DND-41 (cell line): ENCODE results near the gene RPL29.
A peak's percentile ranks its signal among the peaks of the same experiment; 100 is the strongest.
"Not testable (repeated sequence)": the region's sequence is repeated elsewhere in the genome, so short reads cannot be mapped to it uniquely, and the experiment has no call there.

Experiments used
- ATAC-seq: fragments of 200-7000 bp; cut with Tn5 transposase; 3 replicates; pipeline ENCODE4 v1.9.1; 2021; ENCODE audit warnings: low read depth; ENCODE audit not compliant: insufficient read depth
- DNase-seq: peaks from one replicate; pipeline ENCODE4 v3.0.0-alpha.2; 2020
- H2AFZ ChIP-seq: 2 replicates; pipeline ENCODE4 v1.6.0; 2012; ENCODE audit warnings: low read depth, low read length
- H3K27ac ChIP-seq: 2 replicates; pipeline ENCODE4 v1.5.1; 2012; ENCODE audit warnings: low read length, inconsistent platforms
- H3K27me3 ChIP-seq: fragments of 200-600 bp; sonication (generic); 2 replicates; pipeline ENCODE4 v1.6.0; 2012; ENCODE audit warnings: low read length, mild to moderate bottlenecking, inconsistent platforms; ENCODE audit not compliant: insufficient read depth, poor library complexity
- H3K36me3 ChIP-seq: 2 replicates; pipeline ENCODE4 v1.5.1; 2012; ENCODE audit warnings: low read length, inconsistent platforms; ENCODE audit not compliant: insufficient read depth
- H3K4me1 ChIP-seq: 2 replicates; pipeline ENCODE4 v1.5.1; 2012; ENCODE audit warnings: mild to moderate bottlenecking, low read length; ENCODE audit not compliant: insufficient read depth
- H3K4me2 ChIP-seq: 2 replicates; pipeline ENCODE4 v1.6.0; 2012; ENCODE audit warnings: mild to moderate bottlenecking, moderate library complexity, low read length, inconsistent platforms; ENCODE audit not compliant: insufficient read depth
- H3K4me3 ChIP-seq, 2 experiments: fragments of 200-600 bp in 1 of 2; shearing (Covaris generic) in 1 of 2; 2 replicates each; pipeline ENCODE4 v1.5.1; 2012 to 2016; ENCODE audit warnings: inconsistent platforms in 2 of 2, low read length in 2 of 2, mild to moderate bottlenecking in 2 of 2, low read depth in 1 of 2, moderate library complexity in 1 of 2
- H3K79me2 ChIP-seq: 2 replicates; pipeline ENCODE4 v1.6.0; 2012; ENCODE audit warnings: low read length, inconsistent platforms; ENCODE audit not compliant: insufficient read depth
- H3K9ac ChIP-seq: 2 replicates; pipeline ENCODE4 v1.6.0; 2012; ENCODE audit warnings: low read depth, mild to moderate bottlenecking, inconsistent platforms, low read length, moderate library complexity
- H3K9me3 ChIP-seq: 2 replicates; pipeline ENCODE4 v1.5.1; 2012; ENCODE audit warnings: low read length, moderate library complexity, mild to moderate bottlenecking, inconsistent platforms; ENCODE audit not compliant: insufficient read depth, severe bottlenecking
- H4K20me1 ChIP-seq: 2 replicates; pipeline ENCODE4 v1.6.0; 2012; ENCODE audit warnings: low read length; ENCODE audit not compliant: insufficient read depth
- CTCF ChIP-seq: IDR thresholded peaks from 2 replicates; pipeline ENCODE4 v1.5.1; 2012; ENCODE audit warnings: borderline replicate concordance, low read length, moderate library complexity, mild to moderate bottlenecking; ENCODE audit not compliant: poor library complexity, severe bottlenecking; ENCODE audit errors: extremely low read depth
- EZH2 ChIP-seq: IDR thresholded peaks from 3 replicates; pipeline ENCODE4 v1.6.1; 2012; ENCODE audit warnings: borderline replicate concordance, low read depth, mild to moderate bottlenecking, moderate library complexity, low read length, inconsistent platforms; ENCODE audit not compliant: severe bottlenecking

The RPL29 gene

GRCh38 chr3:51997935-51998596 is 2.4 kb upstream of the RPL29 start:
- Histone ChIP-seq H3K4me3 (no peak overlapping the region), H3K27me3 (no peaks in the 10 kb centered on the region), H3K4me1 (peaks cover 31% of the 10 kb centered on the region), H3K36me3 (peaks cover 24% of the 10 kb centered on the region), H3K79me2 (peaks cover 24% of the 10 kb centered on the region), H3K9ac (no peak overlapping the region), H3K27ac (no peak overlapping the region), H3K9me3 (no peaks in the 10 kb centered on the region), H4K20me1 (peaks cover 14% of the 10 kb centered on the region), H3K4me2 (no peak overlapping the region), H2AFZ (no peak overlapping the region)
- DNase-seq (no peak), ATAC-seq (no peak)
- TF ChIP-seq CTCF = no peak
- no peak for TF ChIP-seq EZH2

GRCh38 chr3:51997172-51997571 is 1.5 kb upstream of the RPL29 start:
- no peak overlapping the region for H3K27ac ChIP-seq
- DNase-seq (no peak), ATAC-seq (no peak)
- H3K79me2 ChIP-seq = peaks cover 31% of the 10 kb centered on the region
- no peak overlapping the region for H3K9ac ChIP-seq
- H3K27me3 ChIP-seq = no peaks in the 10 kb centered on the region
- H2AFZ ChIP-seq = no peak overlapping the region
- no peak overlapping the region for H3K4me3 ChIP-seq
- H3K4me1 ChIP-seq = peaks cover 37% of the 10 kb centered on the region
- H3K9me3 ChIP-seq = no peaks in the 10 kb centered on the region
- TF ChIP-seq EZH2 (no peak), CTCF (no peak)
- peaks cover 33% of the 10 kb centered on the region for H3K36me3 ChIP-seq
- no peak overlapping the region for H3K4me2 ChIP-seq
- peaks cover 22% of the 10 kb centered on the region for H4K20me1 ChIP-seq

- peaks cover 29% of the 10 kb centered on the region for H4K20me1 ChIP-seq
- DNase-seq = no peak
These were observed 1.2 kb downstream of the RPL29 start for GRCh38 chr3:51994530-51994929.

GRCh38 chr3:51993657-51994056 is 2.0 kb downstream of the RPL29 start:
- peak overlapping the region; percentile 86; the same call in 1 of the 2 replicates for H3K9ac ChIP-seq
- not testable (repeated sequence) for H2AFZ ChIP-seq, ATAC-seq, H3K27ac ChIP-seq, H3K27me3 ChIP-seq, DNase-seq, H3K9me3 ChIP-seq
- peaks cover 28% of the 10 kb centered on the region for H3K4me1 ChIP-seq
- peaks cover 40% of the 10 kb centered on the region for H3K36me3 ChIP-seq
- peaks cover 37% of the 10 kb centered on the region for H4K20me1 ChIP-seq
- peak overlapping the region in 1 of 2 experiments; percentile 73; a peak in 1 of 4 replicates for H3K4me3 ChIP-seq
- H3K4me2 ChIP-seq = peak overlapping the region; percentile 93
- H3K79me2 ChIP-seq = peaks cover 31% of the 10 kb centered on the region

More at GRCh38 chr3:51994530-51994929, 1.2 kb downstream of the RPL29 start:
- Histone ChIP-seq H3K4me2 (peak overlapping the region; percentile 93), H3K4me3 (peak overlapping the region; percentile 43 to 73; a peak in 3 of 4 replicates), H3K27me3 (no peaks in the 10 kb centered on the region), H3K36me3 (peaks cover 40% of the 10 kb centered on the region), H3K79me2 (peaks cover 31% of the 10 kb centered on the region), H2AFZ (no peak overlapping the region), H3K9ac (peak overlapping the region; percentile 86), H3K27ac (peak overlapping the region; percentile 91), H3K4me1 (peaks cover 28% of the 10 kb centered on the region), H3K9me3 (no peaks in the 10 kb centered on the region)
- TF ChIP-seq EZH2 (no peak), CTCF (no peak)
- no peak for ATAC-seq
